Activated effector memory CD4-positive, alpha-beta T cell treated with anti-CD3 and anti-CD28 coated beads, Interleukin-2, amount 50 U/mL, for 16 hours (primary cell): ENCODE results near the gene SCN2A.

ENCODE experiments used
- DNase-seq: peaks from one replicate; pipeline ENCODE4 v3.0.0-alpha.2; 2020

Gene SCN2A

GRCh38 chr2:165239230-165239629 lies at the start of gene SCN2A:
Gene SCN2A, plus strand, starts transcription at chr2:165239414. Its CDS starts 56,410 bp downstream, at chr2:165295824.
- no peak for DNase-seq

GRCh38 chr2:165191096-165191728 lies 48.0 kb upstream of the SCN2A start:
- no peak for DNase-seq

GRCh38 chr2:165192729-165193128 lies 46.5 kb upstream of the SCN2A start:
- DNase-seq = no peak

GRCh38 chr2:165193178-165193777 lies 45.9 kb upstream of the SCN2A start:
- no peak for DNase-seq

- DNase-seq = no peak
Measured at GRCh38 chr2:165196411-165196810, 42.8 kb upstream of the SCN2A start.

GRCh38 chr2:165197346-165197745 lies 41.9 kb upstream of the SCN2A start:
- no peak for DNase-seq

- DNase-seq = no peak
Measured at GRCh38 chr2:165198181-165198580, 41.0 kb upstream of the SCN2A start.

GRCh38 chr2:165202239-165202638 lies 37.0 kb upstream of the SCN2A start:
- no peak for DNase-seq

GRCh38 chr2:165203689-165204559 lies 35.3 kb upstream of the SCN2A start, which contains the start of gene SCN3A:
Gene SCN3A, minus strand, starts transcription at chr2:165204050. Its CDS starts 27,656 bp downstream, at chr2:165176394.
- DNase-seq = no peak

GRCh38 chr2:165205865-165206264 lies 33.3 kb upstream of the SCN2A start:
- DNase-seq = no peak

GRCh38 chr2:165208094-165208493 lies 31.1 kb upstream of the SCN2A start:
- no peak for DNase-seq

- no peak for DNase-seq
Measured at GRCh38 chr2:165214093-165214492, 25.1 kb upstream of the SCN2A start.

- DNase-seq = no peak
Measured at GRCh38 chr2:165219481-165219880, 19.7 kb upstream of the SCN2A start.

- DNase-seq = no peak
Measured at GRCh38 chr2:165224941-165225340, 14.3 kb upstream of the SCN2A start.

- no peak for DNase-seq
Measured at GRCh38 chr2:165227571-165227970, 11.6 kb upstream of the SCN2A start.

- no peak for DNase-seq
Measured at GRCh38 chr2:165237056-165237455, 2.2 kb upstream of the SCN2A start.

GRCh38 chr2:165238295-165238694 lies 919 bp upstream of the SCN2A start:
- DNase-seq = no peak

GRCh38 chr2:165239856-165240515 lies 772 bp downstream of the SCN2A start:
- DNase-seq = no peak

- DNase-seq = no peak
Measured at GRCh38 chr2:165240916-165241315, 1.7 kb downstream of the SCN2A start.

GRCh38 chr2:165245081-165245793 lies 6.0 kb downstream of the SCN2A start:
- DNase-seq = no peak

GRCh38 chr2:165248238-165248637 lies 9.0 kb downstream of the SCN2A start:
- no peak for DNase-seq

- DNase-seq = no peak
Measured at GRCh38 chr2:165251366-165251765, 12.2 kb downstream of the SCN2A start.

GRCh38 chr2:165253178-165253577 lies 14.0 kb downstream of the SCN2A start:
- no peak for DNase-seq
